H9 (cell line): Measurements from ENCODE around the gene PRKACA. TPM values are rescaled to one million over a fixed set of nuclear protein-coding genes. Genes with fewer than 3 reads are reported as not detected.
A peak's percentile ranks its signal among the peaks of the same experiment; 100 is the strongest.

Source experiments
- DNase-seq: peaks from one replicate; pipeline ENCODE4 v3.0.0-alpha.2; 2017
- H2AFZ ChIP-seq: one replicate; pipeline ENCODE4 v1.6.1; 2013; ENCODE audit warnings: mild to moderate bottlenecking, low read length, control low read depth, moderate library complexity
- H2AK5ac ChIP-seq: 2 replicates; pipeline ENCODE4 v1.6.1; 2013; ENCODE audit warnings: low read length, control low read depth, mixed read lengths; ENCODE audit not compliant: insufficient read length
- H2BK120ac ChIP-seq: one replicate; pipeline ENCODE4 v1.6.1; 2013; ENCODE audit warnings: low read depth, mild to moderate bottlenecking, low read length, control low read depth, inconsistent platforms; ENCODE audit not compliant: poor library complexity, severe bottlenecking
- H2BK12ac ChIP-seq: 2 replicates; pipeline ENCODE4 v1.6.1; 2013; ENCODE audit warnings: low read length, control low read depth, mixed read lengths, low read depth; ENCODE audit not compliant: insufficient read length
- H2BK15ac ChIP-seq: 2 replicates; pipeline ENCODE4 v1.6.1; 2013; ENCODE audit warnings: low read depth, low read length, control low read depth
- H2BK20ac ChIP-seq: one replicate; pipeline ENCODE4 v1.6.1; 2013; ENCODE audit warnings: low read depth, mild to moderate bottlenecking, low read length, control low read depth, inconsistent platforms; ENCODE audit not compliant: poor library complexity, severe bottlenecking
- H2BK5ac ChIP-seq: 2 replicates; pipeline ENCODE4 v1.6.1; 2013; ENCODE audit warnings: low read length, control low read depth, mixed read lengths; ENCODE audit not compliant: insufficient read length
- H3K14ac ChIP-seq: 2 replicates; pipeline ENCODE4 v1.6.1; 2013; ENCODE audit warnings: low read length, control low read depth; ENCODE audit not compliant: insufficient read depth
- H3K18ac ChIP-seq: 2 replicates; pipeline ENCODE4 v1.6.1; 2013; ENCODE audit warnings: low read depth, mild to moderate bottlenecking, mixed read lengths, low read length, control low read depth; ENCODE audit not compliant: insufficient read length
- H3K23ac ChIP-seq: 2 replicates; pipeline ENCODE4 v1.6.1; 2013; ENCODE audit warnings: low read length, control low read depth, mixed read lengths, low read depth; ENCODE audit not compliant: insufficient read length
- H3K23me2 ChIP-seq: 2 replicates; pipeline ENCODE4 v1.6.1; 2013; ENCODE audit warnings: low read depth, mild to moderate bottlenecking, mixed read lengths, low read length, control low read depth; ENCODE audit not compliant: insufficient read length, poor library complexity, severe bottlenecking
- H3K27ac ChIP-seq: 2 replicates; pipeline ENCODE4 v1.5.1; 2013; ENCODE audit warnings: low read length, control low read depth, mixed read lengths, low read depth; ENCODE audit not compliant: insufficient read length
- H3K27me3 ChIP-seq: 2 replicates; pipeline ENCODE4 v1.6.1; 2013; ENCODE audit warnings: low read length, control low read depth, inconsistent platforms; ENCODE audit not compliant: insufficient read depth
- H3K4ac ChIP-seq: 2 replicates; pipeline ENCODE4 v1.6.1; 2013; ENCODE audit warnings: low read depth, mild to moderate bottlenecking, control low read depth, inconsistent platforms, low read length, moderate library complexity
- H3K4me1 ChIP-seq: 2 replicates; pipeline ENCODE4 v1.6.1; 2013; ENCODE audit warnings: low read length, control low read depth, inconsistent platforms; ENCODE audit not compliant: insufficient read depth
- H3K4me2 ChIP-seq: 2 replicates; pipeline ENCODE4 v1.6.1; 2013; ENCODE audit warnings: low read length, control low read depth, mixed read lengths; ENCODE audit not compliant: insufficient read length, insufficient read depth
- H3K56ac ChIP-seq: 2 replicates; pipeline ENCODE4 v1.6.1; 2013; ENCODE audit warnings: low read depth, mild to moderate bottlenecking, mixed read lengths, low read length, control low read depth; ENCODE audit not compliant: insufficient read length
- H3K79me1 ChIP-seq: 2 replicates; pipeline ENCODE4 v1.6.1; 2013; ENCODE audit warnings: low read depth, mild to moderate bottlenecking, moderate library complexity, low read length, control low read depth, inconsistent platforms; ENCODE audit not compliant: insufficient read depth, poor library complexity, severe bottlenecking
- H3K79me2 ChIP-seq: 2 replicates; pipeline ENCODE4 v1.6.1; 2013; ENCODE audit warnings: low read length, control low read depth, inconsistent platforms; ENCODE audit not compliant: insufficient read depth
- H3K9ac ChIP-seq: 2 replicates; pipeline ENCODE4 v1.6.1; 2013; ENCODE audit warnings: low read length, control low read depth, mixed read lengths; ENCODE audit not compliant: insufficient read length; ENCODE audit errors: extremely low read depth
- H3K9me3 ChIP-seq: one replicate; pipeline ENCODE4 v1.6.1; 2013; ENCODE audit warnings: low read depth, low read length, inconsistent platforms; ENCODE audit not compliant: control insufficient read depth
- H3T11ph ChIP-seq: one replicate; pipeline ENCODE4 v1.6.1; 2013; ENCODE audit warnings: mild to moderate bottlenecking, low read length, control low read depth, inconsistent platforms
- H4K20me1 ChIP-seq: one replicate; pipeline ENCODE4 v1.6.1; 2013; ENCODE audit not compliant: control insufficient read depth, insufficient read length, insufficient read depth
- H4K5ac ChIP-seq: 2 replicates; pipeline ENCODE4 v1.6.1; 2013; ENCODE audit warnings: low read depth, mild to moderate bottlenecking, mixed read lengths, low read length, control low read depth; ENCODE audit not compliant: insufficient read length
- H4K8ac ChIP-seq: replicated peaks from 2 replicates; pipeline ENCODE4 v1.6.1; 2013; ENCODE audit warnings: low read length, control low read depth, mixed read lengths, low read depth; ENCODE audit not compliant: insufficient read length
- H4K91ac ChIP-seq: 2 replicates; pipeline ENCODE4 v1.6.1; 2013; ENCODE audit warnings: low read depth, mild to moderate bottlenecking, moderate library complexity, mixed read lengths, low read length, control low read depth; ENCODE audit not compliant: insufficient read length
- H3K27ac Mint-ChIP-seq, 3 experiments: 2 replicates in 2 of 3; 3 replicates in 1 of 3; pipeline ENCODE4 v1.8.0; 2020 to 2021; ENCODE audit warnings: mixed read lengths in 3 of 3, mild to moderate bottlenecking in 1 of 3, moderate library complexity in 1 of 3
- H3K27me3 Mint-ChIP-seq: 2 replicates; pipeline ENCODE4 v1.8.0; 2021; ENCODE audit warnings: low read depth, mild to moderate bottlenecking, moderate library complexity, mixed read lengths
- H3K36me3 Mint-ChIP-seq, 3 experiments: 2 replicates in 2 of 3; 3 replicates in 1 of 3; pipeline ENCODE4 v1.8.0; 2020 to 2021; ENCODE audit warnings: low read depth in 3 of 3, mixed read lengths in 3 of 3; ENCODE audit not compliant: insufficient read depth in 1 of 3
- H3K4me1 Mint-ChIP-seq, 2 experiments: 2 replicates each; pipeline ENCODE4 v1.8.0; 2020; ENCODE audit warnings: mixed read lengths in 2 of 2
- H3K4me3 Mint-ChIP-seq, 2 experiments: 2 replicates in 1 of 2; 3 replicates in 1 of 2; pipeline ENCODE4 v1.8.0; 2020 to 2021; ENCODE audit warnings: mild to moderate bottlenecking in 2 of 2, mixed read lengths in 2 of 2, moderate library complexity in 1 of 2
- H3K9me3 Mint-ChIP-seq, 2 experiments: 2 replicates in 1 of 2; 3 replicates in 1 of 2; pipeline ENCODE4 v1.8.0; 2020; ENCODE audit warnings: mild to moderate bottlenecking in 2 of 2, mixed read lengths in 2 of 2, moderate library complexity in 1 of 2
- CTCF ChIP-seq: fragments of 200-600 bp; sonication (generic); conservative IDR thresholded peaks from 3 replicates; pipeline ENCODE4 v1.8.0; 2021; ENCODE audit warnings: antibody characterized with exemption, mild to moderate bottlenecking
- WGBS: extraction: QIAGEN DNeasy Blood & Tissue Kit; methylation state at CpG from one replicate; pipeline ENCODE4 v1.1.7; 2013; ENCODE audit warnings: missing lambda C conversion rate, low lambda C conversion rate, mixed read lengths; ENCODE audit not compliant: insufficient read length; ENCODE audit errors: extremely low coverage; 5-methylcytosine and 5-hydroxymethylcytosine counted together
- total RNA-seq: library from RNA; stranded (reverse); gene quantifications from 2 replicates; pipeline ENCODE4 v1.2.1, GENCODE V29; 2021

Gene PRKACA
- total RNA-seq, 1 experiment from 2014 or later, result 51.8 TPM

- no peaks in the 10 kb centered on the region for H3K9me3 ChIP-seq
- no peak overlapping the region for H3K18ac ChIP-seq
- no CpG with 5 or more reads among the region's 13 CpGs for WGBS
- no peaks in the 10 kb centered on the region for H3K23me2 ChIP-seq
- no peaks in the 10 kb centered on the region for H3K79me1 ChIP-seq
- H3K4me2 ChIP-seq, result no peak overlapping the region
- H3K9ac ChIP-seq, result no peak overlapping the region
- no peak overlapping the region for H4K91ac ChIP-seq
- no peak overlapping the region for H2AFZ ChIP-seq
- H2BK120ac ChIP-seq, result no peak overlapping the region
- peaks cover 11 to 20% (median 20%) of the 10 kb centered on the region in 3 experiments; a peak in 6 of 7 replicates for H3K36me3 Mint-ChIP-seq
- H3K27ac ChIP-seq, result no peak overlapping the region
- no peak for DNase-seq
- H2BK5ac ChIP-seq, result no peak overlapping the region
- no peak overlapping the region for H2BK12ac ChIP-seq
- H3K27ac Mint-ChIP-seq, result peak overlapping the region; percentile 73 to 91 (median 88); a peak in 5 of 7 replicates
- no peak overlapping the region for H3K56ac ChIP-seq
- H3K23ac ChIP-seq, result no peak overlapping the region
- no peaks in the 10 kb centered on the region for H3K9me3 Mint-ChIP-seq
- H3K27me3 Mint-ChIP-seq, result no peaks in the 10 kb centered on the region; the same call in 1 of the 2 replicates
- no peak overlapping the region; a peak in 1 of 5 replicates for H3K4me3 Mint-ChIP-seq
- H3K27me3 ChIP-seq, result no peaks in the 10 kb centered on the region
- no peak overlapping the region for H2BK20ac ChIP-seq
- no peak overlapping the region for H2AK5ac ChIP-seq
- H4K8ac ChIP-seq, result no peak overlapping the region
- H3K79me2 ChIP-seq, result no peaks in the 10 kb centered on the region
- no peak overlapping the region for H3T11ph ChIP-seq
- no peak for TF ChIP-seq CTCF
- no peak overlapping the region for H3K4ac ChIP-seq
- H3K14ac ChIP-seq, result no peak overlapping the region
- H4K5ac ChIP-seq, result no peak overlapping the region
- H3K4me1 Mint-ChIP-seq, result peaks cover 22 to 36% of the 10 kb centered on the region in 2 experiments
- no peaks in the 10 kb centered on the region for H3K4me1 ChIP-seq
- H2BK15ac ChIP-seq, result no peak overlapping the region
- H4K20me1 ChIP-seq, result no peaks in the 10 kb centered on the region
These were observed 31.3 kb upstream of the PRKACA start for GRCh38 chr19:14148751-14149410.
